Mesenchymal stem cell (in vitro differentiated cells and primary cell): ENCODE results near the gene ANKMY1.
A peak's percentile ranks its signal among the peaks of the same experiment; 100 is the strongest.

ENCODE experiments used
- DNase-seq: peaks from one replicate; pipeline ENCODE4 v3.0.0-alpha.2; 2013
- H2AFZ ChIP-seq: one replicate; pipeline ENCODE4 v1.6.1; 2013; ENCODE audit warnings: low read depth, mild to moderate bottlenecking, control low read depth, inconsistent platforms, low read length, moderate library complexity
- H2AK5ac ChIP-seq: 2 replicates; pipeline ENCODE4 v1.6.1; 2013; ENCODE audit warnings: low read length, moderate library complexity, mild to moderate bottlenecking, inconsistent platforms; ENCODE audit not compliant: severe bottlenecking
- H2BK120ac ChIP-seq: one replicate; pipeline ENCODE4 v1.6.1; 2013; ENCODE audit warnings: low read depth, mild to moderate bottlenecking, inconsistent platforms, low read length, moderate library complexity
- H2BK12ac ChIP-seq, 2 experiments: one replicate each; pipeline ENCODE4 v1.6.1; 2013; ENCODE audit warnings: inconsistent platforms in 2 of 2, low read length in 2 of 2, mild to moderate bottlenecking in 2 of 2, moderate library complexity in 2 of 2, control low read depth in 1 of 2
- H2BK15ac ChIP-seq: one replicate; pipeline ENCODE4 v1.6.1; 2013; ENCODE audit warnings: mild to moderate bottlenecking, low read depth, inconsistent platforms; ENCODE audit not compliant: poor library complexity, severe bottlenecking
- H2BK5ac ChIP-seq: 2 replicates; pipeline ENCODE4 v1.6.1; 2013; ENCODE audit warnings: low read depth, mild to moderate bottlenecking, low read length, control low read depth, inconsistent platforms; ENCODE audit not compliant: poor library complexity, severe bottlenecking
- H3K14ac ChIP-seq, 2 experiments: one replicate each; pipeline ENCODE4 v1.6.1; 2013; ENCODE audit warnings: inconsistent platforms in 2 of 2, low read length in 2 of 2, control low read depth in 1 of 2, mild to moderate bottlenecking in 1 of 2, moderate library complexity in 1 of 2
- H3K18ac ChIP-seq, 2 experiments: one replicate each; pipeline ENCODE4 v1.6.1; 2013; ENCODE audit warnings: inconsistent platforms in 2 of 2, low read length in 2 of 2, control low read depth in 1 of 2, low read depth in 1 of 2, mild to moderate bottlenecking in 1 of 2
- H3K23ac ChIP-seq, 2 experiments: one replicate each; pipeline ENCODE4 v1.6.1; 2013; ENCODE audit warnings: inconsistent platforms in 2 of 2, low read length in 2 of 2, mild to moderate bottlenecking in 2 of 2, moderate library complexity in 2 of 2, control low read depth in 1 of 2
- H3K27ac ChIP-seq: 2 replicates; pipeline ENCODE4 v1.5.1; 2013; ENCODE audit warnings: mild to moderate bottlenecking, moderate library complexity, low read length, control low read depth, inconsistent platforms; ENCODE audit not compliant: poor library complexity, severe bottlenecking
- H3K27me3 ChIP-seq, 2 experiments: 2 replicates each; pipeline versions ENCODE4 v1.6.1 to v1.7.0; 2013; ENCODE audit warnings: low read length in 2 of 2, mild to moderate bottlenecking in 2 of 2, moderate library complexity in 2 of 2, control low read depth in 1 of 2, inconsistent platforms in 1 of 2; ENCODE audit not compliant: control insufficient read depth in 1 of 2, insufficient read depth in 1 of 2
- H3K36me3 ChIP-seq, 2 experiments: 2 replicates each; pipeline versions ENCODE4 v1.6.1 to v1.7.0; 2013; ENCODE audit warnings: low read length in 2 of 2, control low read depth in 1 of 2, inconsistent platforms in 1 of 2, low read depth in 1 of 2, mild to moderate bottlenecking in 1 of 2; ENCODE audit not compliant: insufficient read depth in 2 of 2, control insufficient read depth in 1 of 2
- H3K4ac ChIP-seq, 2 experiments: one replicate each; pipeline ENCODE4 v1.6.1; 2013; ENCODE audit warnings: inconsistent platforms in 2 of 2, low read length in 2 of 2, mild to moderate bottlenecking in 2 of 2, moderate library complexity in 2 of 2, control low read depth in 1 of 2, low read depth in 1 of 2
- H3K4me1 ChIP-seq: 2 replicates; pipeline ENCODE4 v1.6.1; 2013; ENCODE audit warnings: low read depth, low read length, control low read depth; ENCODE audit not compliant: control insufficient read depth, insufficient read depth
- H3K4me2 ChIP-seq: 2 replicates; pipeline ENCODE4 v1.6.1; 2013; ENCODE audit warnings: low read length, mild to moderate bottlenecking, inconsistent platforms; ENCODE audit not compliant: poor library complexity, severe bottlenecking
- H3K4me3 ChIP-seq, 2 experiments: 2 replicates each; pipeline versions ENCODE4 v1.5.1 to v1.7.0; 2013; ENCODE audit warnings: low read length in 2 of 2, mild to moderate bottlenecking in 2 of 2, control low read depth in 1 of 2, low read depth in 1 of 2; ENCODE audit not compliant: insufficient read depth in 1 of 2
- H3K79me1 ChIP-seq: replicated peaks from 2 replicates; pipeline ENCODE4 v1.6.1; 2013; ENCODE audit warnings: mild to moderate bottlenecking, control low read depth, low read length, inconsistent platforms; ENCODE audit not compliant: poor library complexity, severe bottlenecking
- H3K9ac ChIP-seq: 2 replicates; pipeline ENCODE4 v1.7.0; 2013; ENCODE audit warnings: mild to moderate bottlenecking, low read length, moderate library complexity
- H3K9me3 ChIP-seq: 2 replicates; pipeline ENCODE4 v1.7.0; 2013; ENCODE audit warnings: mild to moderate bottlenecking, low read length; ENCODE audit not compliant: control insufficient read depth
- H4K8ac ChIP-seq: one replicate; pipeline ENCODE4 v1.6.1; 2013; ENCODE audit warnings: inconsistent platforms, mild to moderate bottlenecking, low read length, moderate library complexity
- H4K91ac ChIP-seq: one replicate; pipeline ENCODE4 v1.6.1; 2013; ENCODE audit warnings: mild to moderate bottlenecking, low read length, inconsistent platforms
- WGBS: methylation state at CpG from one replicate; pipeline ENCODE4 v1.1.7; 2013; ENCODE audit warnings: mixed read lengths; 5-methylcytosine and 5-hydroxymethylcytosine counted together

ANKMY1 gene

GRCh38 chr2:240432430-240432819 lies 125.4 kb downstream of the ANKMY1 start:
- Histone ChIP-seq H4K91ac (peak overlapping the region; percentile 62), H2BK5ac (no peak overlapping the region), H2AK5ac (no peak overlapping the region), H3K9ac (no peak overlapping the region), H3K14ac (peak overlapping the region in 1 of 2 experiments; percentile 69), H2AFZ (no peak overlapping the region), H3K4me1 (peaks cover 30% of the 10 kb centered on the region), H4K8ac (peak overlapping the region; percentile 29), H2BK15ac (no peak overlapping the region), H3K9me3 (no peaks in the 10 kb centered on the region), H3K4ac (no peak overlapping the region), H3K4me3 (no peak overlapping the region), H3K36me3 (no peaks in the 10 kb centered on the region), H2BK12ac (no peak overlapping the region), H3K4me2 (no peak overlapping the region), H3K79me1 (peaks cover 13% of the 10 kb centered on the region), H3K27ac (no peak overlapping the region), H3K27me3 (peaks cover 0 to 4% of the 10 kb centered on the region in 2 experiments), H3K23ac (no peak overlapping the region), H2BK120ac (no peak overlapping the region), H3K18ac (no peak overlapping the region)
- no peak for DNase-seq
- WGBS = 82% methylated on average over 9 of the region's 9 CpGs

GRCh38 chr2:240431661-240432424 lies 125.9 kb downstream of the ANKMY1 start:
- Histone ChIP-seq H2AFZ (no peak overlapping the region), H3K14ac (no peak overlapping the region), H2BK12ac (peak overlapping the region in 1 of 2 experiments; percentile 23), H3K9me3 (no peaks in the 10 kb centered on the region), H3K18ac (no peak overlapping the region), H2BK120ac (no peak overlapping the region), H3K4ac (no peak overlapping the region), H4K91ac (no peak overlapping the region), H2AK5ac (no peak overlapping the region), H2BK5ac (no peak overlapping the region), H3K27me3 (peaks cover 0 to 2% of the 10 kb centered on the region in 2 experiments), H3K9ac (no peak overlapping the region), H4K8ac (peak overlapping the region; percentile 29), H3K4me1 (peaks cover 26% of the 10 kb centered on the region), H3K23ac (no peak overlapping the region), H3K4me2 (no peak overlapping the region), H3K4me3 (no peak overlapping the region), H2BK15ac (no peak overlapping the region), H3K36me3 (no peaks in the 10 kb centered on the region), H3K79me1 (peaks cover 7% of the 10 kb centered on the region), H3K27ac (no peak overlapping the region)
- no peak for DNase-seq
- 84% methylated on average over 12 of the region's 12 CpGs for WGBS

GRCh38 chr2:240431271-240431660 lies 126.5 kb downstream of the ANKMY1 start:
- H3K4ac ChIP-seq = no peak overlapping the region
- H3K27me3 ChIP-seq = peaks cover 0 to 5% of the 10 kb centered on the region in 2 experiments
- no peak overlapping the region for H3K9ac ChIP-seq
- no peak overlapping the region for H3K23ac ChIP-seq
- no peak overlapping the region for H3K18ac ChIP-seq
- H3K79me1 ChIP-seq = peaks cover 2% of the 10 kb centered on the region
- no peak overlapping the region for H2AK5ac ChIP-seq
- H3K36me3 ChIP-seq = no peaks in the 10 kb centered on the region
- no peak overlapping the region for H3K4me3 ChIP-seq
- H4K8ac ChIP-seq = no peak overlapping the region
- DNase-seq = no peak
- H2AFZ ChIP-seq = no peak overlapping the region
- no peak overlapping the region for H2BK15ac ChIP-seq
- H3K14ac ChIP-seq = no peak overlapping the region
- H3K4me2 ChIP-seq = no peak overlapping the region
- H3K4me1 ChIP-seq = peaks cover 20% of the 10 kb centered on the region
- H2BK120ac ChIP-seq = no peak overlapping the region
- H4K91ac ChIP-seq = no peak overlapping the region
- H2BK5ac ChIP-seq = no peak overlapping the region
- no peaks in the 10 kb centered on the region for H3K9me3 ChIP-seq
- 83% methylated on average over 3 of the region's 3 CpGs for WGBS
- no peak overlapping the region for H2BK12ac ChIP-seq
- H3K27ac ChIP-seq = no peak overlapping the region

GRCh38 chr2:240430595-240430994 lies 127.2 kb downstream of the ANKMY1 start:
- no peak for DNase-seq
- Histone ChIP-seq H3K9ac (no peak overlapping the region), H3K18ac (no peak overlapping the region), H3K36me3 (no peaks in the 10 kb centered on the region), H3K9me3 (peaks cover 5% of the 10 kb centered on the region), H2BK12ac (no peak overlapping the region), H3K14ac (no peak overlapping the region), H3K27ac (no peak overlapping the region), H2AK5ac (no peak overlapping the region), H3K4ac (no peak overlapping the region), H2BK15ac (no peak overlapping the region), H4K91ac (no peak overlapping the region), H2BK5ac (no peak overlapping the region), H3K4me2 (no peak overlapping the region), H3K27me3 (peaks cover 0 to 12% of the 10 kb centered on the region in 2 experiments), H3K23ac (no peak overlapping the region), H2BK120ac (no peak overlapping the region), H3K4me1 (peaks cover 18% of the 10 kb centered on the region), H2AFZ (no peak overlapping the region), H3K4me3 (no peak overlapping the region), H4K8ac (no peak overlapping the region), H3K79me1 (peaks cover 2% of the 10 kb centered on the region)
- WGBS = 58% methylated on average over 2 of the region's 5 CpGs
